DMS53 treated with DMSO at 0.1 percent for 48 hours (cell line): ENCODE results near the gene CARS1.
A peak's percentile ranks its signal among the peaks of the same experiment; 100 is the strongest.

Experiments used
- DNase-seq: peaks from one replicate; lab custom pipeline; 2025; ENCODE audit not compliant: unreplicated experiment; lab: John Stamatoyannopoulos, UW

Gene CARS1

GRCh38 chr11:3041699-3042441, 15.4 kb downstream of the CARS1 start:
- DNase-seq = no peak

- no peak for DNase-seq
Observed at GRCh38 chr11:3040881-3041280, 16.3 kb downstream of the CARS1 start.

GRCh38 chr11:3037945-3038271, 19.3 kb downstream of the CARS1 start:
- no peak for DNase-seq

- DNase-seq = peak; percentile 45
Observed at GRCh38 chr11:3037040-3037944, 19.9 kb downstream of the CARS1 start.

- DNase-seq = no peak
Observed at GRCh38 chr11:3036419-3036818, 20.8 kb downstream of the CARS1 start.

- DNase-seq = no peak
Observed at GRCh38 chr11:3035333-3035732, 21.9 kb downstream of the CARS1 start.

- DNase-seq = no peak
Observed at GRCh38 chr11:3030289-3031070, 26.7 kb downstream of the CARS1 start.

GRCh38 chr11:3028813-3029212, 28.4 kb downstream of the CARS1 start:
- no peak for DNase-seq

- DNase-seq = no peak
Observed at GRCh38 chr11:3026803-3027202, 30.4 kb downstream of the CARS1 start.

- DNase-seq = no peak
Observed at GRCh38 chr11:3022982-3023381, 34.2 kb downstream of the CARS1 start.

- DNase-seq = no peak
Observed at GRCh38 chr11:3022300-3022967, 34.8 kb downstream of the CARS1 start.

GRCh38 chr11:3021125-3021524, 36.1 kb downstream of the CARS1 start:
- no peak for DNase-seq

GRCh38 chr11:3020011-3020410, 37.2 kb downstream of the CARS1 start:
- no peak for DNase-seq

GRCh38 chr11:3018596-3018995, 38.6 kb downstream of the CARS1 start:
- no peak for DNase-seq

- no peak for DNase-seq
Observed at GRCh38 chr11:3016861-3017260, 40.4 kb downstream of the CARS1 start.

GRCh38 chr11:3015796-3016195, 41.4 kb downstream of the CARS1 start:
- DNase-seq = no peak

- DNase-seq = no peak
Observed at GRCh38 chr11:3014943-3015342, 42.3 kb downstream of the CARS1 start.

GRCh38 chr11:3014057-3014938, 42.9 kb downstream of the CARS1 start:
- no peak for DNase-seq

GRCh38 chr11:3011891-3012885, 45.0 kb downstream of the CARS1 start:
- DNase-seq = no peak
